ENCODE results near the gene KRT14.
"Not testable (repeated sequence)": the region's sequence is repeated elsewhere in the genome, so short reads cannot be mapped to it uniquely, and the experiment has no call there.

GRCh38 chr17:41582061-41582968 is 4.4 kb downstream of the KRT14 start:
- not testable (repeated sequence) for TF ChIP-seq CTCF (IDR thresholded peaks at IDR 0.05; ENCODE audit: insufficient read depth, low read depth, low read length); EZH2 (IDR thresholded peaks at IDR 0.05; ENCODE audit: insufficient read depth, low read length)

Data from astrocyte (in vitro differentiated cells and primary cell).